HepG2 (cell line): ENCODE data around the gene LAMA1. TPM values are rescaled to one million over a fixed set of nuclear protein-coding genes. Genes with fewer than 3 reads are reported as not detected.

ENCODE experiments used
- ATAC-seq: fragments of 200-7000 bp; cut with Tn5 transposase; 3 replicates; pipeline ENCODE4 v1.9.1; 2020; ENCODE audit warnings: mild to moderate bottlenecking, moderate library complexity
- BruUV-seq: library from RNA; stranded (reverse); fragments of 400-500 nt; replicated peaks from 2 replicates; lab custom pipeline; 2021; lab: Mats Ljungman, UMichigan
- CTCF ChIA-PET: fragments of 300-600 bp; formaldehyde crosslinking; extraction: SDS; loops from one replicate; lab custom pipeline; 2021; ENCODE audit warnings: low total read pairs, inconsistent platforms, low intra/inter-chr PET ratio; lab: Yijun Ruan, JAX
- POLR2A ChIA-PET: fragments of 350-600 bp; sonication (Branson Sonifier 250); formaldehyde crosslinking; loops from one replicate; lab custom pipeline; 2020; ENCODE audit warnings: antibody characterized with exemption, inconsistent platforms; lab: Yijun Ruan, JAX
- DNase-seq: peaks from one replicate; pipeline ENCODE4 v3.0.0-alpha.2; 2015; ENCODE audit warnings: low spot score
- FAIRE-seq: peaks from 3 replicates; lab custom pipeline; 2011; peaks lifted over from hg19 to GRCh38; lab: Jason Lieb, UNC
- H2AFZ ChIP-seq: one replicate; pipeline ENCODE4 v1.6.1; 2011; ENCODE audit warnings: low read length, inconsistent platforms
- H3K27ac ChIP-seq: fragments of 300-600 bp; 3 replicates; pipeline ENCODE4 v1.8.0; 2011; ENCODE audit warnings: mixed run types, mild to moderate bottlenecking, mixed read lengths, low read length, inconsistent platforms; ENCODE audit not compliant: insufficient read depth; ENCODE audit errors: extremely low read length
- H3K27me3 ChIP-seq, 2 experiments: fragments of 200-600 bp in 1 of 2; 2 replicates in 1 of 2; 3 replicates in 1 of 2; pipeline versions ENCODE4 v1.6.0 to v1.8.0; 2011; ENCODE audit warnings: low read length in 2 of 2, mild to moderate bottlenecking in 2 of 2, moderate library complexity in 2 of 2, inconsistent platforms in 1 of 2; ENCODE audit not compliant: insufficient read depth in 2 of 2, control insufficient read depth in 1 of 2
- H3K36me3 ChIP-seq, 2 experiments: fragments of 200-600 bp in 1 of 2; replicated peaks in 1 of 2; 2 replicates in 1 of 2; 3 replicates in 1 of 2; pipeline versions ENCODE4 v1.5.1 to v1.8.0; 2011; ENCODE audit warnings: low read length in 2 of 2, inconsistent platforms in 1 of 2; ENCODE audit not compliant: insufficient read depth in 2 of 2, control insufficient read depth in 1 of 2
- H3K4me1 ChIP-seq: 2 replicates; pipeline ENCODE4 v1.5.1; 2012; ENCODE audit warnings: low read length, inconsistent platforms; ENCODE audit not compliant: insufficient read depth
- H3K4me2 ChIP-seq: 2 replicates; pipeline ENCODE4 v1.6.0; 2011; ENCODE audit warnings: low read depth, low read length, inconsistent platforms
- H3K4me3 ChIP-seq, 3 experiments: fragments of 200-600 bp in 1 of 3; sonication (generic), shearing (Covaris generic) in 1 of 3; replicated peaks in 1 of 3; 2 replicates each; pipeline ENCODE4 v1.5.1; 2011 to 2016; ENCODE audit warnings: low read length in 3 of 3, inconsistent platforms in 2 of 3, low read depth in 2 of 3, mild to moderate bottlenecking in 2 of 3, control low read depth in 1 of 3, mixed read lengths in 1 of 3; ENCODE audit not compliant: insufficient read depth in 1 of 3
- H3K79me2 ChIP-seq: one replicate; pipeline ENCODE4 v1.6.1; 2011; ENCODE audit warnings: low read length, inconsistent platforms; ENCODE audit not compliant: insufficient read depth
- H3K9ac ChIP-seq: 2 replicates; pipeline ENCODE4 v1.6.0; 2011; ENCODE audit warnings: mild to moderate bottlenecking, low read depth, low read length, inconsistent platforms; ENCODE audit not compliant: insufficient read depth
- H3K9me3 ChIP-seq: 2 replicates; pipeline ENCODE4 v1.5.1; 2012; ENCODE audit warnings: mild to moderate bottlenecking, low read length
- H4K20me1 ChIP-seq: 2 replicates; pipeline ENCODE4 v1.6.0; 2011; ENCODE audit warnings: inconsistent platforms, mild to moderate bottlenecking, low read length, moderate library complexity; ENCODE audit not compliant: insufficient read depth
- BCL6 ChIP-seq: IDR thresholded peaks from 2 replicates; pipeline ENCODE4 v1.6.1; 2016; ENCODE audit warnings: missing genetic modification reagents, missing compliant biosample characterization
- HNF1B ChIP-seq: sonication (generic); formaldehyde crosslinking; IDR thresholded peaks from 2 replicates; pipeline ENCODE4 v1.5.1; 2020; ENCODE audit warnings: mild to moderate bottlenecking, moderate library complexity, missing genetic modification reagents
- MYC ChIP-seq: sonication (generic); formaldehyde crosslinking; IDR thresholded peaks from 2 replicates; pipeline ENCODE4 v1.9.0; 2021; ENCODE audit warnings: missing genetic modification reagents, borderline replicate concordance
- ZNF280B ChIP-seq: sonication (generic); formaldehyde crosslinking; IDR thresholded peaks from 2 replicates; pipeline ENCODE4 v1.5.0; 2020; ENCODE audit warnings: missing genetic modification reagents, mild to moderate bottlenecking, borderline replicate concordance
- ZNF646 ChIP-seq: sonication (generic); formaldehyde crosslinking; IDR thresholded peaks from 2 replicates; pipeline ENCODE4 v1.9.0; 2021; ENCODE audit warnings: mild to moderate bottlenecking, missing genetic modification reagents
- ZNF652 ChIP-seq: IDR thresholded peaks from 2 replicates; pipeline ENCODE4 v1.6.1; 2016; ENCODE audit warnings: low read depth, borderline replicate concordance
- WGBS: methylation state at CpG from one replicate; pipeline ENCODE4 v1.1.6; 2017; ENCODE audit warnings: low lambda C conversion rate; 5-methylcytosine and 5-hydroxymethylcytosine counted together
- in situ Hi-C: cut with HindIII; loops from 2 replicates; pipeline ENCODE4 v1.10.0; 2017; ENCODE audit warnings: low pct_unique_long_range_greater_than_20kb; ENCODE audit not compliant: extremely low pct_ligation_motif_present
- intact Hi-C: fragments of 100-400 bp; cut with micrococcal nuclease; formaldehyde crosslinking; loops from one replicate; pipeline ENCODE4 v1.10.0; 2022; ENCODE audit not compliant: unreplicated experiment
- polyA plus RNA-seq, 8 experiments: library from polyadenylated mRNA; depleted of rRNA in 3 of 8; stranded (reverse) in 7 of 8; unstranded in 1 of 8; fragments of >200 nt; fragmentation: Illumina TruSeq in 4 of 8; extraction: Trizol in 4 of 8; gene quantifications; 2 replicates each; pipeline versions ENCODE4 v1.2.1 to v1.2.3, GENCODE V29; 2011 to 2016; ENCODE audit warnings: low read depth in 4 of 8, missing spikeins in 1 of 8, mixed read lengths in 1 of 8; ENCODE audit not compliant: insufficient read depth in 1 of 8
- total RNA-seq, 5 experiments: library from RNA; depleted of rRNA; stranded (reverse); fragments of >200 nt; fragmentation: Illumina TruSeq; extraction: Trizol; gene quantifications; 2 replicates each; pipeline ENCODE4 v1.2.3, GENCODE V29; 2016; ENCODE audit warnings: low read depth in 1 of 5

The LAMA1 gene
- total and polyA plus RNA-seq, 2 of the 13 experiments (the other 11 are each of a cell fraction or from before 2014, with no cell fraction given) = 0.05 to 0.44 TPM

- Histone ChIP-seq H4K20me1 (no peaks in the 10 kb centered on the region), H3K27ac (no peak overlapping the region), H3K4me3 (no peak overlapping the region), H3K4me2 (no peak overlapping the region), H2AFZ (no peak overlapping the region), H3K4me1 (no peaks in the 10 kb centered on the region), H3K79me2 (no peaks in the 10 kb centered on the region), H3K9ac (no peak overlapping the region), H3K36me3 (no peaks in the 10 kb centered on the region), H3K9me3 (no peaks in the 10 kb centered on the region), H3K27me3 (no peaks in the 10 kb centered on the region; a peak in 1 of 5 replicates)
- ChIA-PET CTCF (no interaction called here), POLR2A (no interaction called here)
- in situ Hi-C loops (no loop called here), intact Hi-C loops (no loop called here)
- WGBS = 34% methylated on average over 2 of the region's 2 CpGs
- BruUV-seq = no TSS peak
- no peak for FAIRE-seq
- TF ChIP-seq ZNF280B (CRISPR knock-in tag) (no peak), ZNF646 (CRISPR knock-in tag) (no peak), ZNF652 (no peak), HNF1B (CRISPR knock-in tag) (no peak), BCL6 (CRISPR knock-in tag) (no peak), MYC (CRISPR knock-in tag) (no peak)
- no peak for ATAC-seq
- no peak for DNase-seq
Measured at GRCh38 chr18:7070466-7070865, 47.1 kb downstream of the LAMA1 start.
